Keratinocyte (primary cell): Measurements from ENCODE around the gene ZBTB46. TPM values are rescaled to one million over a fixed set of nuclear protein-coding genes. Genes with fewer than 3 reads are reported as not detected.

Source experiments
- DNase-seq: peaks from one replicate; pipeline ENCODE4 v3.0.0-alpha.2; 2011; ENCODE audit warnings: low read depth, missing footprints, low spot score
- FAIRE-seq: peaks from 2 replicates; lab custom pipeline; 2011; peaks lifted over from hg19 to GRCh38; lab: Jason Lieb, UNC
- H2AFZ ChIP-seq: 2 replicates; pipeline ENCODE4 v1.6.0; 2012; ENCODE audit warnings: low read length, control low read depth, inconsistent platforms; ENCODE audit not compliant: control insufficient read depth
- H3K27ac ChIP-seq: 2 replicates; pipeline ENCODE4 v1.5.1; 2011; ENCODE audit warnings: low read length; ENCODE audit not compliant: control insufficient read depth, insufficient read depth
- H3K27me3 ChIP-seq: 3 replicates; pipeline ENCODE4 v1.6.0; 2011; ENCODE audit warnings: low read length; ENCODE audit not compliant: control insufficient read depth, insufficient read depth; ENCODE audit errors: extremely low read depth
- H3K36me3 ChIP-seq, 2 experiments: 2 replicates in 1 of 2; 3 replicates in 1 of 2; pipeline ENCODE4 v1.5.1; 2011; ENCODE audit warnings: low read length in 2 of 2, mild to moderate bottlenecking in 1 of 2; ENCODE audit not compliant: control insufficient read depth in 2 of 2, insufficient read depth in 2 of 2; ENCODE audit errors: extremely low read depth in 1 of 2
- H3K4me1 ChIP-seq: 3 replicates; pipeline ENCODE4 v1.5.1; 2011; ENCODE audit warnings: low read length; ENCODE audit not compliant: control insufficient read depth, insufficient read depth; ENCODE audit errors: extremely low read depth
- H3K4me2 ChIP-seq: 3 replicates; pipeline ENCODE4 v1.6.0; 2011; ENCODE audit warnings: low read depth, low read length; ENCODE audit not compliant: control insufficient read depth, insufficient read depth; ENCODE audit errors: extremely low read depth
- H3K4me3 ChIP-seq, 3 experiments: fragments of 200-600 bp in 1 of 3; sonication (generic) in 1 of 3; 2 replicates in 2 of 3; 3 replicates in 1 of 3; pipeline ENCODE4 v1.5.1; 2011 to 2016; ENCODE audit warnings: low read length in 3 of 3, mild to moderate bottlenecking in 3 of 3, control low read depth in 2 of 3, inconsistent platforms in 1 of 3, low read depth in 1 of 3, mixed read lengths in 1 of 3, mixed run types in 1 of 3, moderate library complexity in 1 of 3; ENCODE audit not compliant: control insufficient read depth in 2 of 3, insufficient read depth in 2 of 3; ENCODE audit errors: extremely low read depth in 1 of 3
- H3K79me2 ChIP-seq: 2 replicates; pipeline ENCODE4 v1.6.0; 2012; ENCODE audit warnings: low read length; ENCODE audit not compliant: control insufficient read depth, insufficient read depth
- H3K9ac ChIP-seq: 3 replicates; pipeline ENCODE4 v1.6.0; 2011; ENCODE audit warnings: low read length; ENCODE audit not compliant: control insufficient read depth, insufficient read depth; ENCODE audit errors: extremely low read depth
- H3K9me1 ChIP-seq: 3 replicates; pipeline ENCODE4 v1.6.0; 2011; ENCODE audit warnings: low read length; ENCODE audit not compliant: control insufficient read depth, insufficient read depth; ENCODE audit errors: extremely low read depth
- H3K9me3 ChIP-seq: 2 replicates; pipeline ENCODE4 v1.5.1; 2012; ENCODE audit warnings: low read depth, low read length; ENCODE audit not compliant: control insufficient read depth
- H4K20me1 ChIP-seq: 3 replicates; pipeline ENCODE4 v1.6.0; 2011; ENCODE audit warnings: low read length; ENCODE audit not compliant: control insufficient read depth, insufficient read depth; ENCODE audit errors: extremely low read depth
- CTCF ChIP-seq, 3 experiments: IDR thresholded peaks in 1 of 3; conservative IDR thresholded peaks in 1 of 3; optimal IDR thresholded peaks in 1 of 3; 2 replicates in 2 of 3; 3 replicates in 1 of 3; pipeline versions ENCODE3 to v1.5.1; 2011; ENCODE audit warnings: low read length in 3 of 3, mild to moderate bottlenecking in 3 of 3, moderate library complexity in 2 of 3, control low read depth in 1 of 3, inconsistent platforms in 1 of 3; ENCODE audit not compliant: insufficient read depth in 2 of 3; ENCODE audit errors: extremely low read depth in 1 of 3
- EZH2 ChIP-seq: IDR thresholded peaks from one replicate; pipeline ENCODE4 v1.6.1; 2012; ENCODE audit warnings: inconsistent platforms, mild to moderate bottlenecking, low read length, moderate library complexity
- dilution Hi-C: fragments of 300-500 bp; cut with MboI; formaldehyde crosslinking; loops from one replicate; pipeline ENCODE4 v1.7.0; 2020; ENCODE audit warnings: low sequenced_read_pairs; ENCODE audit not compliant: extremely low pct_ligation_motif_present
- polyA plus RNA-seq, 5 experiments: library from polyadenylated mRNA; depleted of rRNA in 3 of 5; stranded (reverse) in 3 of 5; stranded (forward) in 1 of 5; unstranded in 1 of 5; fragments of >200 nt; gene quantifications; 1 replicate in 1 of 5; 2 replicates in 3 of 5; 3 replicates in 1 of 5; pipeline versions ENCODE4 v1.2.1 to v1.2.3, GENCODE V29; 2011 to 2012; ENCODE audit warnings: missing spikeins in 2 of 5, low read depth in 1 of 5, low replicate concordance in 1 of 5

The ZBTB46 gene
- polyA plus RNA-seq, 1 donor (not counting 4 experiments of a cell fraction or from before 2014, with no cell fraction given) = 0.12 TPM

- H3K27ac ChIP-seq = no peak overlapping the region
- no peak for FAIRE-seq
- H3K36me3 ChIP-seq = no peaks in the 10 kb centered on the region
Observed at GRCh38 chr20:63750807-63751470, 80.1 kb downstream of the ZBTB46 start.

GRCh38 chr20:63749597-63750508 lies 81.2 kb downstream of the ZBTB46 start:
- dilution Hi-C loops = no loop called here
- Histone ChIP-seq H3K4me3 (no peak overlapping the region), H3K79me2 (no peaks in the 10 kb centered on the region), H4K20me1 (no peaks in the 10 kb centered on the region), H3K9me1 (no peaks in the 10 kb centered on the region), H2AFZ (no peak overlapping the region), H3K4me2 (no peak overlapping the region), H3K27me3 (peaks cover 3% of the 10 kb centered on the region), H3K36me3 (no peaks in the 10 kb centered on the region), H3K9me3 (no peaks in the 10 kb centered on the region), H3K27ac (no peak overlapping the region), H3K9ac (no peak overlapping the region), H3K4me1 (no peaks in the 10 kb centered on the region)
- DNase-seq (no peak), FAIRE-seq (no peak)
- no peak for TF ChIP-seq CTCF (optimal IDR thresholded peaks at IDR 0.05 in 1 of 3, IDR thresholded peaks at IDR 0.05 in 1 of 3, conservative IDR thresholded peaks at IDR 0.05 in 1 of 3; ENCODE audit: extremely low read depth in 1 of 3, insufficient read depth in 2 of 3, low read length in 3 of 3)
- TF ChIP-seq EZH2 = no peak

More at GRCh38 chr20:63750807-63751470, 80.1 kb downstream of the ZBTB46 start:
- no peak for DNase-seq
- H3K4me1 ChIP-seq = no peaks in the 10 kb centered on the region
- H4K20me1 ChIP-seq = no peaks in the 10 kb centered on the region
- H3K27me3 ChIP-seq = peaks cover 3% of the 10 kb centered on the region
- H2AFZ ChIP-seq = no peak overlapping the region
- H3K9ac ChIP-seq = no peak overlapping the region
- H3K9me3 ChIP-seq = no peaks in the 10 kb centered on the region
- no peaks in the 10 kb centered on the region for H3K9me1 ChIP-seq
- dilution Hi-C loops = no loop called here
- no peak for TF ChIP-seq CTCF (optimal IDR thresholded peaks at IDR 0.05 in 1 of 3, IDR thresholded peaks at IDR 0.05 in 1 of 3, conservative IDR thresholded peaks at IDR 0.05 in 1 of 3; ENCODE audit: extremely low read depth in 1 of 3, insufficient read depth in 2 of 3, low read length in 3 of 3)
- TF ChIP-seq EZH2 = no peak
- no peak overlapping the region for H3K4me3 ChIP-seq
- no peaks in the 10 kb centered on the region for H3K79me2 ChIP-seq
- no peak overlapping the region for H3K4me2 ChIP-seq
